Activated effector memory CD4-positive, alpha-beta T cell treated with anti-CD3 and anti-CD28 coated beads, Interleukin-2, amount 50 U/mL, for 16 hours (primary cell): ENCODE results near the gene UBE2I.
"Not testable (repeated sequence)": the region's sequence is repeated elsewhere in the genome, so short reads cannot be mapped to it uniquely, and the experiment has no call there.

ENCODE experiments used
- DNase-seq: peaks from one replicate; pipeline ENCODE4 v3.0.0-alpha.2; 2020

Gene UBE2I

DNA sequence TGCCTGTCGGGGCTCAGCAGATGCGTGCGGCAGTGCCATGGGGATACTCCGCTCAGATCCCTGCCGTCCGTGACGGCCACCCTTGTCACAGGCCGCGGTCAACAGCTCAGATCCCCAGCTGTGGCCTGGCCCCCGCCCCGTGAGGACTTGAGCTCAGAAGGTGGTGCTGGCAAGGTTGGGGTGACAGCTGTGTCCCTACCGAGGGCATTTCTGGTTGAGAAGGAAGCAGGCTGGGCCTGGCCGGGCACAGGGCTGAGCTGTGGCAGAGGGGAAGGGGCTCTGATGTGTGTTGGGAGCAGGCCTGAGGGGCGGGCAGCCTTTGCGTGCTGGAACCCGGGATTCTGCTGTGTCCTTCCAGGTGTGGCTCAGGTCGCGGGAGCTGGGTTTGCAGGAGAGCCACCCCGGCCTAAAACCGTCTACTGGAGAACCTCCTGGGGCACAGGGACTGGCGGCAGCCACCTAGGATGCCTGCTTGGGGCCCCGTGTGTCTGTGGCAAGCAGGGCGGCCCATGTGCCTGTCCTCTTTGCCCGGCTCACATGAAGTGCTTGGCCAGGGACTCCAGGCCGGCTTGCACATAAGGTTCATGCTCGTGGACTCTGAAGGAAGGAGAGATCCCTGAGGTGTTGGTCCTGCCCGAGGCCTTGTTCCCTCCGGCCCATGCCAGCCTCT is 5.1 kb downstream of the UBE2I start:
- no peak for DNase-seq

DNA sequence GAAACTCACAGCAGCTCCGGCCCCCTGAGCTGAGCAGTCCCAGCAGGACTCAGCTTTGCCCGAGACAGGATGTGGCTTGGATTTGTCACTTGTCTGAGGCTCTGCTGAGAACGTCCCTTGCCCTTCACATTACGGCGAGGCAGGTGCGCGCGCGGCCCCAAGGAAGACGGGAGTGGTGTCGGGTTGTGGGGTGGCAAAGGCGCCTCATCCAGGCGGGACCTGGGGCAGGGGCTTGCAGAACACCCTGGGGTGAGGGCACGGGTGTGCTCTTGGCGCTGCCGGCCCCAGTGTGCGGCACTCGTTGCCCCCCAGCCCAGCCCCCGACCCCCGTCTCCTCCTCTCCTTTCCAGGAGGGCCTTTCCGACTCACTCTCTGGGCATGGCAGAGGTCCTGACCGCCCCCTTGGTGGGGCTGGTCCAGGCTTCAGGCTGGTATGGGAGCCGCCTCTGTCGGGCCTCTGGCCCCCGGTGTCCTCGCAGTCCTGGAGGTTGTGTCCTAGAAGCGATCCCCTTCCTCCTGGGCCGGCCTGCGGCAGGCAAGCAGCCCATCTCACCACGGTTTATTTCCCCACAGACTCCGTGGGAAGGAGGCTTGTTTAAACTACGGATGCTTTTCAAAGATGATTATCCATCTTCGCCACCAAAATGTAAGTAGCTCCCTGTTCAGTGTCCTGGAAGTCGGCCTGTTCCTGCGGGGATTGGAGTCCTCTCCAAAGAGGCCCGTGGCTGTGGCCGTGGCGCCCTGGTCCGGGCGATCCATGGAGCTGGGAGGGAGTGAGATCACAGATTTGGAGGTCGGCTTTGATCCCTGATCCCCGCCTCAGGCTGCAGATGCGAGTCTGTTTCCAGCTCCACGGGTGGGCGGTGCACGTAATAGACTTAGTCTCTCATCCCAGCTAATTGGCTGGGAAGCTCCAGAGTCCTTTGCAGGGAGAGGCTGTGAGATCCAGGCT is 5.9 kb downstream of the UBE2I start:
- no peak for DNase-seq

DNA sequence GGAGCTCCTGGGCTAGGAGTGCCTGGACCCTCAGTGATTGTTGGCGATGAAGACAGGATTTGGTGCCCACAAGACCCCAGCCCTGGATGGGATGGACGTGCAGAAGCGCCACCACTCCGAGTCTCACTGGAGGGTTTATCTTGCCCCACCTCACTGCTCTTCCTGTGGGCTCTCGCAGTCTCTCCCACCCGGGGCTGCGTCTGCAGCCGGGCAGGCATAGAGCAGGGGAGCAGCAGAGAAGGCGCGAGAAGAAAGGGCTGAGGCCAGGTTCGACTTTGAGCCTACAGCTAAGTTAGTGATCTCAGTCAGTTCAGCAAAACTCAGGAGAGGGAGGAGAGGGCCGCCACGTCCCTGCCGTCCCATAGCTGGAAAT is 6.6 kb downstream of the UBE2I start:
- no peak for DNase-seq

DNA sequence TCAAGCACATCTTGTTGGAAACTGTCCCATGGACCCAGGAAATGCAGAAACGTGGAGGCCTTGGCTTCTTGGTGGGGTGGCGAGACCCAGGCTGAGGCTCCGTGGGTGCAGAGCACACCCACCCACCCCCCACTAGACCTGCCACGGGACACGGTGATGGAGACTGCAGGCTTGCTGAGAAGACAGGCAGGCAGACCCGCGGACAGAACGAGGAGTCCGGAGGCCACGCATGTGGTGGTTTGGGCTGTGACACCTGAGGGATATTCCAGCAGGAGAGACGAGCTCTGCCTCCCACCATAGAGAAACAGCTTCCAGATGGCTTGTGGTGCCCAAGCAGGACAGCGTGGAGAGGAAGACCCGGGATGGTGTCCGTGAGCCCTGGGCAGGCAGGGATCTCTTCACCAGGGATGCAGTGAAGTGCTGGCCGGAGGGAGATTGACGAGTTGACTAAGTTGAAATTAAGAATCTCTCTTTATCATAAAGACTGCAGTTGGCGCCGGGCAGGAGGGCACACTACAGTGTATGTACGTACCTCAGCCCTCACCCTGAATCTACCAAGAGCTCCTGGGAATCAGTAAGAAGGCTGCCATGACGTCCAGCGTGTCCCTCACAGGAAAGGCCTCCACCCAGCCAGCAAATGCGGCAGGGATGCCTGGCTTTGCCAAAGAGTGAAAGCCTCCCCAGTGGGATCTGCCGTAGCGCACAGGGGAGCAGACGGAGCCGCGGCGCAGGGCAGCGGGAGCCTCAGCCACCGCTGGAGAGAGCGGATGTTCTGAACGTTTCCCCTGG is 8.2 kb downstream of the UBE2I start:
- no peak for DNase-seq

DNA sequence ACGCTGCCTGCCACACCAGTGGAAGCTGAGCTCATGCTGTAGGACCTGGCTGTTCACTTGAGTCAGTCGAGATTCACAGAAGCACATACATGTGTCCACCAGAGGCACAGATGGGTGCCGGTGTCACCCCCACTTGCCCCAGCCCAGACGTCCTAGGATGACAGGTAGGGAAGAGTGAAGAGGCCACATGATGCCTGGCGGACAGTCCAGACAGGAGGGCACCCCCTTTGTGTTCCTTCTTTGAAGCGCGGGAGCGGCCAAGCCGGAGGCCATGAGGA is 8.8 kb downstream of the UBE2I start:
- no peak for DNase-seq

DNA sequence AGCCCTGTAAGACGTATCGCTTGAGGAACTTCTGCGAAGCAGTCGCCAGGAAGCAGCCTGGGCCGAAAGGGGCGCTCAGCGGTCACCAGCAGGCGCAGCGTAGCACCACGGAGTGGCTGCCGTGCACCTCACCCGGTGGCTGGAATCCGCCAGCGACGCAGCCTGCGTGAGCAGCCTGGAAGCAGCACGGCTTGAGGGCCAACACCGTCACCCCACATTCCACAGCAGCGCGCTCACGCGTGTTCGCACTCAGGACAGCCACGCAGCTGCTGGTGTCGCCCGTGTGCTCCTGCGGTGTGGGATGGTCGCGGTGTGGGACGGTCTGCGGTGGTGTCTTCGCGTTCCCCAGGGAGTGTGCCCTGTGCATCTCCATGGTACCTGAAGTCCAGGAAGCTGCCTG is 9.6 kb downstream of the UBE2I start:
- DNase-seq = no peak

DNA sequence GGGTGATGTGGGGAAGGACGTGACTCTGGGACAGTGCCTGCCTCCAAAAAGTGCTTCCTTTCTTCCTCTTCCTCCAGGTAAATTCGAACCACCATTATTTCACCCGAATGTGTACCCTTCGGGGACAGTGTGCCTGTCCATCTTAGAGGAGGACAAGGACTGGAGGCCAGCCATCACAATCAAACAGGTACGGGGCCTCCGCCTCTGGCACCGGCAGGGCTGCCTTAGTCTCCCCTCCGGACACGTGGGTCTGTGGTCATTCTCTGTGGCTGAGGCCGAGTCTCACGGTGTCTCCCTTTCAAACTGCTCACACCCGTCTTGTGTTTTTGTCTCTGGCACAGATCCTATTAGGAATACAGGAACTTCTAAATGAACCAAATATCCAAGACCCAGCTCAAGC is 10.7 kb downstream of the UBE2I start:
- no peak for DNase-seq

DNA sequence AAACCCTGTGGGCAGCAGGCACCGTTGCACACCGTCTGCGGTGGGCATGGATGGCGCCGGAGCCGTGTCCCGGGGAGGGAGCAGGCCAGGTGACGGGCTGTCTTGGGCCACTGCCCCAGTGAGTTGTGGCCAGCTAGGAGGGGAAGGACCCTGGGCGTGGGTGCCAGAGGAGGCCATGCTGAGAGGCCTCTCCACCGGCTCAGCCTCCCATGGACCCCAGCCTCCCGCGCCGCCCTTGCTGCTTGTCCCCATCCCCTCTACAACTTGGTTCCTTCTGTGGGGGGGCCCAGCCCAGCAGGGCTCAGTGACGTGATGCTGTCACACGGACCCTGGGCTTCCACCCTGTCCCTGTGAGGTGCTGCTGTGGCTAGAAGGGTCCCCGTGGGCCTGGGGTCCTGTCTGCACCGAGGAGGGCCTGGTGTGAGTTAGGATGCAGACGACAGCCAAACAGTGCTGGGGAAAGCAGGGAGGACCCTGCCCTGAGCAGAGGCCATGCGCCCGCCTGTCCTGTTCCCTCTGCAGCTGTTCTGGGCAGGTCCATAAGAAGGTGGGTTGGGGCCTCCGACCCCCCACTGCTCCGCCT is 11.3 kb downstream of the UBE2I start:
- no peak for DNase-seq

DNA sequence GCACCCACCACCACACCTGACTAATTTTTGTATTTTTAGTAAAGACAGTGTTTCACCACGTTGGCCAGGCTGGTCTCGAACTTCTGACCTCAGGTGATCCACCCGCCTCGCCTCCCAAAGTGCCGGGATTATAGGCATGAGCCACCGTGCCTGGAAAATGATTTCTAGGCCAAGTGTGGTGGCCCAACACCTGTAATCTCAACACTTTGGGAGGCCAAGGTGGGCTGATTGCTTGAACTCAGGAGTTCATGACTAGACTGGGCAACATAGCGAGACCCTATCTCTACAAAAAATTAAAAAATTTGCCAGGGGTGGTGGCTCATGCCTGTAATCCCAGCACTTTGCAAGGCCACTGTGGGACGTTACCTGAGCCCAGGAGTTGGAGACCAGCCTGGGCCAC is 13.0 kb downstream of the UBE2I start:
- no peak for DNase-seq

DNA sequence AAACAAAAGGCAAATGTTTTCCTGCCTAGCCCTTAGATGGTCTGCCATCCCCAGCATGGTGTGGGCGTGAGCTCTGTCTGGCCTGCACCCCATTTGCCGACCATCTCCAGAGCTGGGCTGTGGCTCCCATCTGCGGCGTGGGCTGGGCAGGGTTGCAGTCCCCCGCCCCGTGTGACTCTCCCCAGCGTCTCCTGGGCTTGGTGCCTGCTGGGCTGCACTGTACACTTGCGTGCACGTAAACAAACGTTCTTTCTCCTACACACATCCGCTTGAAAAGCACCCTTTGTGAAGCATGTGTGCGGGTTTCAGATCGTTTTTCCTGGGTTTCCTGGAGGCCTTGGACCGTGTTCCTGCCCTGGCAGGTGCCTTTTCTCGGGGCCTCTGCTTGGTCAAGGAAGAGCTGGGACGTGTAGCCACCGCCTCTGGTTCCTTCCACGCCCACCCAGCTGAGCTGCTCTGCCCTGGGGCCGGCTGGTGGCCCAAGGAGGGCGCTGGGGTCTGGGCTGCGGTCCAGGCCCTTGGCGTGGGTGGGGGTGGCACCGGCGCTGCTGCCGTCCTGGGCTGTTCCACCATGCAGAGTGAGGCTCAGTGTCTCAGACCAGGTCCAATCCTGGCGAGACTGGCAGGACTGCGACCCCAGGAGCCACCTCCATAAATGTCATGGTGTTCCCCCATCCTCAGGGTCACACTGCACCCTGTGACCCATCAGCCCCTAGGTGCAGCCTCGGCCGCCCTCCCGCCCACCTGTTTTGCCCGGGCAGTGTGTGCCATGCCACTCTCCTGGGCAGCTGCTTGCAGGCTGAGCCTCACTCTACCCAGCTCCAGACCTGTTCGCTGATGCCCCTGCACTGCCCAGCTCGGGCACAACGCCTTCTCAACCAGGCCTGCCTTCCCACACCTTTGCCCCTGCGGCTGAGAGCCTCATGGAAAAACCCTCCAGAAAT is 14.1 kb downstream of the UBE2I start:
- no peak for DNase-seq

DNA sequence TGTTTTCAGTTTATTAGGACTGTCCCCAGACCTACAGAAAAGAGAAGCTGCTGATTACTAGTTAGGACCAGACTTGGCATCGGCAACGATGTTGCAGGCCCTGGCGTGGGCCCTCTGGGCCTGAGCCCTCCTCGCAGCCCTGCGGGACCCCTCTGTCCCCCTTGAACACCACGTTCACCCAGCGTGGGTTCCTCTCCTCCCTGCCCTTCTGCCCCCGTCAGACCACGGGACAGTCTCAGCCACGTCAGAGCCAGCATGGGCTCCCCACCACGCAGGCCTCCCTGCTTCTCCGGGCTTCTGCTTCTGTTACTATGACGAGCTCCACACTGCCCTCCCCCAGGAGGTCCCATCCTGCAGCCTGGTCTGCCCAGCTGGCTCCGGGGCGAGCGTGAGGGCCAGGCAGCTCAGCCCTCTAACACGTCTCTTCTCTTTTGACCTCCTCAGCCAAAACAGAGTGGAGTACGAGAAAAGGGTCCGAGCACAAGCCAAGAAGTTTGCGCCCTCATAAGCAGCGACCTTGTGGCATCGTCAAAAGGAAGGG is 14.9 kb downstream of the UBE2I start:
- DNase-seq = no peak

DNA sequence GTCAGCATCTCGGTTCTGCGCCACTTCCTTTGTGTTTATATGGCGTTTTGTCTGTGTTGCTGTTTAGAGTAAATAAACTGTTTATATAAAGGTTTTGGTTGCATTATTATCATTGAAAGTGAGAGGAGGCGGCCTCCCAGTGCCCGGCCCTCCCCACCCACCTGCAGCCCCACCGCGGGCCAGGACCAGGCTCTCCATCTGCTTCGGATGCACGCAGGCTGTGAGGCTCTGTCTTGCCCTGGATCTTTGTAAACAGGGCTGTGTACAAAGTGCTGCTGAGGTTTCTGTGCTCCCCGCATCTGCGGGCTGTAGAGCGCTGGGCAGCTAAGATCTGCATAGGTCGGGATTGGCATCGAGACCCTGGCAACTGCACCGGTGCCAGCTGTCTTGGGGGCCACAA is 15.8 kb downstream of the UBE2I start:
- no peak for DNase-seq

DNA sequence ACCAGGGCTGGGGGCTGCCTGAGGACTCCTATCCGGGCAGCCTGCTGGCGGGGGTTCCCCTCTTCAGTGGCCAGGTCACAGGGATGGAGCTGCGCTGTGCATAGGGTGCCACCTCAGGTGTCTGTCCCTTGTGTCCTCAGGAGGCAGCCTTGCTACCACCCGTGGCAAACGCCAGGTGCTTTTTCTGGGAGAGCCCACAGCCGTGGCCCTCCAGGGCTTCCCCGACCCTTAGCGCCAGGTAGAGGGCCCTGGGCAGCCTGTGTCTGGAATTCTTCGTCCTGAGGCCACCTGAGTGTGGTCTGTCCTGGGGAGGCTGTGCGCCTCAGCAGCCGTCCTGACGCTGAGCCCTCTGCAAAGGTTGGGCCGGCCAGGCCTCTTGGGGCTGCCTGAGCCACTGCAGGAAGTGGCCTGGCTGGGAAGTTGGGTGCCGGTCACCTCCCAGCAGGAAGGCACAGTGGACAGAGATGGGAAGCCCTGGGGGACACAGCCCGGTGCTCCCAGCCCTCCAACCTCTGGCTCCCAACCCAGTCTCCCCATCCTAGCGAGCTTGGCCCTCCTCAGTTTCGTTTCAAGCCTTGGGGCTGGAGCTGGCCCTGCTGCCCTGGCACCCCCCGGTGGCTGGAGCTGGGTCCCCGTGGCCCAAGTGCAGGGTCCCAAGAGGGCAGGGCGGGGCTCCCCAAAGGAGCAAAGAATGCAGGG is 16.4 kb downstream of the UBE2I start:
- DNase-seq = no peak

DNA sequence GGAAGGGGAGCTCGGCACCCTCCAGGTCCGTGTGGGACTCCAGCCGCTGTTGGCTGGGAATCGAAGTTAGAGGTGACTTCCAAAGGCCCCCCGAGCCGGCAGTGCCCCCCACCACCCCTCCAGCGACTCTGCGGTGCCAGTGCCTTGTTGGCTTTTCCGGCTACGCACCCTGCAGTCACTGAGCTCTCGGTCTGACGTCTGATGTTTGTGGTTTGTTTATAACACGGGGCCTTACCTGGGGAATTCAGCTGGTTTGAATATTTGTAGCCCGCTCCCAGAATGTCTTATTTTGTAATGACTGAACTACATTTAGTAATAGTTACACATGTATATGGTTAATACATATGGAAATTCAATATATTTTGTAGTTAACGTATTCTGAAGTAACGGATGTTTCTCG is 17.0 kb downstream of the UBE2I start:
- DNase-seq = no peak

DNA sequence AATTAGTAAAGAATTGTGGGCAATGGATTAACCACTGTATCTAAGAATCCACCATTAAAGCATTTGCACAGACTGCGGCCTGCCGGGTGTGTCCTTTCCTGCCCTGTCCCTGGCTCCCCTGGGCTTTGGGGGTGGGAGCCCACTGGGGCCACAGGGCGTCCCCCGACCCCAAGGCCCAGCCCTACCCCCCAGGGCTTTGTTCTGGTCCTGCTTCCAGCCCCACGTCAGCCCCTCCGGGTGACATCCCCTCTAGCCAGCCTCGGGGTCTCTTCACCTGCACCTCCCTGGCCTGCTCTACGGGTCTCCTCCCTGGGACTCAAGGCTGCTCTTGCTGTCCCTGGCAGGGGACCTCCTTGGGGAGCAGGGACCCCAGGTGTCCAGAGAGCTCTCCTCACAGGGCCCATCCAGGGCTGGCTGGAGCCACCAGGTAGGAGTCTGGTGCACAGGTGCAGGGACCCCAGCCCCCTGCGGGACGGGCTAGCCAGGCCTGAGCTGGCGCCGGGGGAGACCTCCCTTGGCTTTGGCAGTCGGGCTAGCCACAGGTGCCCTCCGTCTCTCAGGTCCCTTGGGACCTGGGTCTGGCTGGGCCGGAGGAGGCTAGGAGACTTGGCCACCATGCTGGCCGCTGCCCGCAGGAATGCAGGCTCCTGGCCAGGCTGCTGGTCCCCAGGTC is 17.6 kb downstream of the UBE2I start:
- no peak for DNase-seq

DNA sequence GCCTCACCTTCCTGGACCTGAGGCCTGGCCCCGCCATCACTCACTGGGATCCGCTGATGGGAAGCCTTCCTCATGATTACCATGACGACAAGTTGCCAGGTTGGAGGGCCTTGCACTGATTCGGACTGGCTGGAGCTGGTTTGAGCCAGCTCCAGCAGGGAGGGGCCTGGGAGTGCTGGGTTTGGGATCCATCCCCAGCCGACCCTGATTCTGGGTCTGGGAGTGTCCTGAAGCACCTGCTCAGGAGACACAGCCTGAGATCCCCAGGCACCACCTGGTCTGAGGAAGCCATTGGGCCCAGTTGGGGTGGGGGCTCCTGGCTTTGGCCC is 18.1 kb downstream of the UBE2I start:
- DNase-seq = no peak

DNA sequence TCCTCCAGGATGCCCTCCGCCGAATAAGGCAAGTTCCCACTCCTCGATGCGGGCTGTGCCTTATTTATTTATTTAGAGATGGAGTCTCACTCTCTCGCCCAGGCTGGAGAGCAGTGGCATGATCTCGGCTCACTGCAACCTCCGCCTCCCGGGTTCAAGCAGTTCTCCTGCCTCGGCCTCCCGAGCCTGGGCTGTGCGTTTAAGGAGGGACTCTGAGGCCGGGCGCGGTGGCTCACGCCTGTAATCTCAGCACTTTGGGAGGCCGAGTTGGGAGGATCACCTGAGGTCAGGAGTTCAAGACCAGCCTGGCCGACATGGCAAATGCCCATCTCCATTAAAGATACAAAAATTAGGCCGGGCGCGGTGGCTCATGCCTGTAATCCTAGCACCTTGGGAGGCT is 18.7 kb downstream of the UBE2I start:
- DNase-seq = not testable (repeated sequence)

DNA sequence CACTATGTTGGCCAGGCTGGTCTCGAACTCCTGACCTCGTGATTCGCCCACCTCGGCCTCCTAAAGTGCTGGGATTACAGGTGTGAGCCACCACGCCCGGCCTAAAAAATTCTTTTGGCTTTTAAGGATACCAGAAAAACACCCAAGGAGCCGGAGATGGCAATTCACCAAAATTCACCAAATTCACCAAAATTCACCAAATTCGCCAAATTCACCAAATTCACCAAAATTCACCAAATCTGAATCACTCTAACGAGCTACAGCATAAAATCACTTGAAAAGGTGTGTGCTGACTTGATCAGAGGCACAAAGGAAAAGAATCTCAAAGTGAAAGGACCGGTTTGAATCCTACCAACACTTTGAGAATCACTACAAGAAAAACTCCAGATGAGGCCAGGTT is 19.5 kb downstream of the UBE2I start:
- DNase-seq = not testable (repeated sequence)

DNA sequence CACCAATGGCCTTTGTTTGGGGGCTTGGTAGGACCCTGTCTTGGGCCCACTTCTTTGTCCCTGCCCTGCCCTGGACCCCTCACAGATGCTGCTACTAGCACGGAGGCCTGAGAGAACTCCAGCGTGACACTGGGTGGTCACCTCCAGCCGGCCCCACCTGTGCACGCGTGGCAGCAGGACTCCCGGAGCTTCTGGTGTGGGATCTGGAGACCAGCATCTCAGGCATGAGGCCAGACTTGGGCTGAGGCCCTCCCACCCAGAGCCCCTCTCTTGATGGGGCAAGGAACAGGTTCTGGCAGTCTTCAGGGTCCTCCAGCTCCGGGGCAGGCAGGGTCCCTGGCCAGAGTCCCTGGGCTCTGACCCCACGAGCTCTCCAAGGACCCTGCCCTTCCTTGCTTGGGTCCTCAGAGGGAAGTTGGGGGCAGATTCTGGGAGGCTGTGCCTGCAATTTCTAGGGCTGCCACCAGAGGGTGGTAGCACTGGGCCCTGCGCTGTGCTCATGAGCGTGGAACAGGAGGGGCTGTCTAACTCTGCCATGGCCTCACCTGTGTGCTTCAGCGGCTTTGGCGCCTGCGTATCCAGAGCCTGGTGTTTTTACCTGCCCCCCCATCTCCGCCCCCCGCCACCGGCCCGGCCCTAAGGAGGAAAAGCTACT is 21.0 kb downstream of the UBE2I start:
- DNase-seq = no peak

DNA sequence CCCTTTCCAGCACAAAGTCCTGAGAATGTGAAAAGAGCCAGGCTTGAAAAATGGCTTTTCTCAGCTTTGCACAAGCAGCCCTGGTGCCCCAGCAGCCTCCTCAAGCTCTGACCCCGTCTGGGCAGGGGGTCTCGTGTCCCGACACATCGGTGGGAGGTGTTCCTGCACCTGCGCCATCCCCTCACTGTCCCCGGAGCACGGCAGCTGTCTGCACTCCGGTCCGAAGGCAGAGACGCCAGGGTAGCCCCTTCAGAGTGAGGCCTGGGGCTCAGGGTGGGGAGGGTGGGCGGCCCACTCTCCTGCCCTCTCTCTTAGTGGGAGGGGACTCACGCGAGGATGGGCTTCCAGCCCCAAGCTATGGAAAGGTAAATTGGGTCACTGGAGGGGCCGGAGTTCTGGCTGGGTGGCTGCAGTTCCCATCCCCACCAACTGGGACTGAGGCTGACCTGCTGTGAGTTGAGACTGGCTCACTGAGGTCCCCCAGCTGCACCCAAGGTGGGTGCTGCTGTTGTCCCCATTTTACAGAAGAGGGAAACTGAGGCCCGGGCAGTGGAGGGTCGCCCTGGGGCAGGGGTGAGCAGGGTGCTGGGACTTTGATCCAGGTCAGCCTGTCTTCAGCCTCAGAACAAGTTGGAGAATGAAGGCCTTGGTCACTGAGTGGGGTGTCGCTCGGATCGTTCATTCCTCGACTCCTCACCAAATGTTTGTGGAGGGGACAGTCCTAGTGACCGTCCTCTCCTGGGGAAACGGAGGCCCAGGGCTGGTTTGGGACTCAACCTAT is 21.7 kb downstream of the UBE2I start:
- no peak for DNase-seq
